Measurements from ENCODE around the gene CLEC2D.

DNA sequence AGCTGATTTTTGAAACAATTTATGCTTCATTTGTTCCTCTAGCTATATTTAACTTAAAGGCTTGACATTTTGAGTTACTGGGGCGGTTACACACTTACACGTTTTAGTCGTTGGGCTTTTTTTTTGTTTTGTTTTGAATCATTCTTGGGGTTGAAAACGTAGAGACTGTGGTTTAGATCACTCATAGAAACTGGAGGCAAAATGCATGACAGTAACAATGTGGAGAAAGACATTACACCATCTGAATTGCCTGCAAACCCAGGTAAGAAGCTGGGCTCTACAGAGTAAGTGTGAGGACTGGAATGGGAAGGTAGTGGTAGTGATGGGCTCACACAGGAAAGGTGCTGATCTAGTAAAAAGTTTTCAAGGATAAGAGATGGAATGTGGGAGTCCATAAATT is at the start of gene CLEC2D:
- TF ChIP-seq POLR2A (IDR thresholded peaks at IDR 0.05; ENCODE audit: low read depth) (no peak), POLR2AphosphoS5 (IDR thresholded peaks at IDR 0.05) (no peak)
- TF ChIP-seq, protein P1, sequence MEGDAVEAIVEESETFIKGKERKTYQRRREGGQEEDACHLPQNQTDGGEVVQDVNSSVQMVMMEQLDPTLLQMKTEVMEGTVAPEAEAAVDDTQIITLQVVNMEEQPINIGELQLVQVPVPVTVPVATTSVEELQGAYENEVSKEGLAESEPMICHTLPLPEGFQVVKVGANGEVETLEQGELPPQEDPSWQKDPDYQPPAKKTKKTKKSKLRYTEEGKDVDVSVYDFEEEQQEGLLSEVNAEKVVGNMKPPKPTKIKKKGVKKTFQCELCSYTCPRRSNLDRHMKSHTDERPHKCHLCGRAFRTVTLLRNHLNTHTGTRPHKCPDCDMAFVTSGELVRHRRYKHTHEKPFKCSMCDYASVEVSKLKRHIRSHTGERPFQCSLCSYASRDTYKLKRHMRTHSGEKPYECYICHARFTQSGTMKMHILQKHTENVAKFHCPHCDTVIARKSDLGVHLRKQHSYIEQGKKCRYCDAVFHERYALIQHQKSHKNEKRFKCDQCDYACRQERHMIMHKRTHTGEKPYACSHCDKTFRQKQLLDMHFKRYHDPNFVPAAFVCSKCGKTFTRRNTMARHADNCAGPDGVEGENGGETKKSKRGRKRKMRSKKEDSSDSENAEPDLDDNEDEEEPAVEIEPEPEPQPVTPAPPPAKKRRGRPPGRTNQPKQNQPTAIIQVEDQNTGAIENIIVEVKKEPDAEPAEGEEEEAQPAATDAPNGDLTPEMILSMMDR (IDR thresholded peaks at IDR 0.05), result no peak

Data from esophagus muscularis mucosa (tissue), 3 donors.